NT2/D1 (cell line): ENCODE results near the gene RORC.

Experiments used
- SUZ12 ChIP-seq: IDR thresholded peaks from 2 replicates; pipeline ENCODE4 v1.6.1; 2011; ENCODE audit not compliant: insufficient read length, insufficient read depth; ENCODE audit errors: extremely low read depth
- YY1 ChIP-seq: IDR thresholded peaks from 2 replicates; pipeline ENCODE4 v1.6.1; 2011; ENCODE audit not compliant: insufficient read length, insufficient read depth
- ZNF274 ChIP-seq: IDR thresholded peaks from 2 replicates; pipeline ENCODE4 v1.6.1; 2011; ENCODE audit warnings: mild to moderate bottlenecking, low read depth, low read length

GRCh38 chr1:151813271-151813977, 18.2 kb downstream of the RORC start:
- TF ChIP-seq ZNF274 (no peak), YY1 (no peak), SUZ12 (no peak)
